Middle frontal gyrus (tissue), 1 donor: Measurements from ENCODE around the gene TANGO2.

Source experiments
- DNase-seq: peaks from one replicate; pipeline ENCODE4 v3.0.0-alpha.2; 2015; ENCODE audit warnings: low spot score; ENCODE audit errors: extremely low spot score

Gene TANGO2

DNA sequence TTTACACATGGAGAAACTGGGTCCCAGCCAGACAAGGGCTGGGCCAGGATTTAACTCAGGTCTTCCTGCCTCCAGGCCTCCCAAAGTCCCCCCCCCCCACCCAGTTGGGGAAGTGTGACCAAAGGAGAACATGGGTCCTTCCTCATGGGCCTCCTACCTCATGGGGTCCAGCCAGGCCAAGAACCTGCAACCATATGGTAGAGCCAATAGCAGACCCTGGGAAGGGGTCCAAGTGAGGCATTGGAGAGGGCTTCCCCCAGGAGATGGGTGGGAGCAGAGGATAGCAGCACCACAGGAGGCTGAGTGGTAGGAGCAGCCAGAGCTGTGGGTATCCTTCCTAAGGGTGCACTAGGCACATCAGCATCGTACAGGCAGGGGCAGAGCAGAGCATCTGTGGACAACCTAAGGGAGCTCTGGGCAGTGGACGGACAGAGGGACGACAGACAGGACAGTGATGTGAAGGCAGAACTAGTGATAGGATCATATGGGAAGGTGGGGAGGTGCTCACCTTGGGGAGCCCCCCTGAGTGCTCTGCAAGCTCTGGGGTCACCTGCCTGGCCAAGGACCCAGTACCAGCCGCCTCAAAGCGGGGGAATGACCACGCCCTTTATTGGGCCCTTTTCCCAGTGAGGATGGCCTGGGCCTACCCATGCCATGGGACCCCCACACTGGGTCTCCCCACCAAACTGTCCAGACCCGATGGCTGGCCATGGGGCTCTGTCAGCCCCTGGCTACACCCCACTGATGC lies 8.7 kb upstream of the TANGO2 start:
- DNase-seq: no peak

DNA sequence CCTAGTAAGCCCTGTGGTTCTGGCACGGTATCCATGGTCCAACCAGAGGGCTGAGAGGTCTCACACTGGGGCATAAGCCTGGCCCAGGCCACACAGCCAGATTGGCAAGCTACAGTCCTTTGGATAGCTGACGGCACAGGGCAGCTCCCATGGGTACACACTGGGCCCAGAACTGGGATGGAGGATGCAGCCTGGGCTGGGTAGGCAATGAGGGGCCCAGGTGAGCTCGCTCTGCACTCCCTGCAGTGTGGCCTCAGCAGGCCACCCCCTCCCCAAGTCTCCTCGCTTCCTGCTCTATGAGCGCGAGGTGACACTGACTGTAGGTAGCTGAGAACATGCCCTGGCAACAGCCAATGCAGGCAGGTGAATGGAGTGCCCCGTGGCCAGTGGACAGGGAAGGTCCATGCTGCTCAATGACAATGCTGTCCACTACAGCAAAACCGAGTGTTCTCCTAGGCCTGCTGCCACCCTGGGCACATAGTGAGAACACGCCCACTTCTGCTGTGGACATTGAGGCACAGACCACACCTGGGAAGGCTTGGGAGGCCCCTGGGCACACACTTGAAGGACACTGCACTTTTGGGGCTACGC lies 8.1 kb upstream of the TANGO2 start:
- DNase-seq: no peak

DNA sequence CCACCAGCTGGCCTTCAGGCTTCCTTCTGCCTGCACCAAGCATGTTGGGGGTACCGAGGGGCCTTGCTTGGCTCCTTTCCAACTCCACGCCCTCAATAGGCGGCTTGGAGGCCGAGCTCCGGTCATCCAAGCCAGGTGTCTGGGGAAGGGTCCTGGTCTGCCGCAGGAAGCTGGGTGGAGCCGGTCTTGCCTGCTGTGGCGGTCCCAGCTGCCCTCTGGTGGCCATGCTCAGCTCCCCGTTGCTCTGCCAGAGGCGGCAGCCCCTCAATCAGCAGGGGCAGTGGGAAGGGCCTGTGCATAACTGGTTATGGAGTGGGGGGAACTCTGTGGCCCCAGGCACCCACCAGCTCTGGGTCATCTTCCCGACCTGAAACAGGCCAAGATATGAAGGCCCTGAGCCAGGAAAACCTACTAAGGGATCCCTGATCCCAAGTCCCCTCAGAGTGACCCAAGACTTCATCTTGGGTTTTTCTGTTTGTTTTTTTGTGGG lies 7.5 kb upstream of the TANGO2 start:
- DNase-seq: no peak

DNA sequence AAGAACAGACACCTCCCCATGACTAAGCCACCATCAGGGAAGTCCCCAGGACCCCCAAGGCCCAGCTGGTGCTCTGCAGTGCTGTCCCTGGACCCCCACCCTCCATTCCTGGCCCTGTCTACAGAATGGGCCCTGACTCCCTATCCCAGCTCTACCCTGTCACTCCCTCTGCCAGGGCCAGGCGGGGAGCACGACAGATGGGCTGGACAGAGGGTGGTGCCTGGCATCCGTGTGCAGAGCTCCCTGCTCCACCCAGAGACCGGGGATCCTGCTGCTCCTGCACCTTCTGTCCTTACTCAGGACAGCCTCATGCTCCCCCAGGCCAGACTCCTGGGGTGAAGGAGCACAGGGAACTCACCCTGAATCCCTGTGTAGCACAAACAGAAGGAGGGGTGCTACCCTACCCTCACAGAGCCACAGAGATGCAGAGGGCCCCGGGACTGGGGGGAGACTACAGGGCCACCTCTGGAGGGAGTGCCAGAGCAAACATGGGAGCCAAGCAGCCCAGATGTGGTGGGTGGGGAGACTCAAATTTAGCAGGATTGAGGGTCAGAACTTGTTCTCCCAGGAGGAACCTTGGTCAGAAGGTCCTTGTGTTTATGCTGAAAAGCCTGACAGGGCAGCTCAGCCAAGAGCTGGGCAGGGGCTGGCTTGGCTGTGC lies 6.3 kb upstream of the TANGO2 start:
- no peak for DNase-seq

DNA sequence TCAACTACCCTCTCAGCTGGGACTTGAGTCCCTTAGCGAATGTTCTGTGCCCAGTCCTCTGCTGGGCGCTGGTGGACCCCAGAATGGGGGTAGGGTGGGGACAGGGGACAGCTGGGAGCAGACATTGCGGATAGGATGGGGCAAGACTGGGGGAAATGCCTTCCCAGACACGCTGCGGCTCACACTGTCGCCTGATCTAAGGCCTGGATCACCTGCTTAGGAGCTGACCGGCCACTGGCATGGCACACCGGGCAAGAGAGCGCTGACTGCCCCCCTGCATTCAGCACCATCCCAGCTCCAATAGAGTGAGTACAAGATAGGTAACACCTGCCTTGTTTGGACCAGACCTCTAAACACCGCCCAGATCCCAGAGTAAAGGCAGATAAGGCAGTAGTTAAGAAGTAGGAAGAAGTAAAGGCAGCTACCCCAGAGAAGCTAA lies 5.7 kb upstream of the TANGO2 start:
- no peak for DNase-seq

DNA sequence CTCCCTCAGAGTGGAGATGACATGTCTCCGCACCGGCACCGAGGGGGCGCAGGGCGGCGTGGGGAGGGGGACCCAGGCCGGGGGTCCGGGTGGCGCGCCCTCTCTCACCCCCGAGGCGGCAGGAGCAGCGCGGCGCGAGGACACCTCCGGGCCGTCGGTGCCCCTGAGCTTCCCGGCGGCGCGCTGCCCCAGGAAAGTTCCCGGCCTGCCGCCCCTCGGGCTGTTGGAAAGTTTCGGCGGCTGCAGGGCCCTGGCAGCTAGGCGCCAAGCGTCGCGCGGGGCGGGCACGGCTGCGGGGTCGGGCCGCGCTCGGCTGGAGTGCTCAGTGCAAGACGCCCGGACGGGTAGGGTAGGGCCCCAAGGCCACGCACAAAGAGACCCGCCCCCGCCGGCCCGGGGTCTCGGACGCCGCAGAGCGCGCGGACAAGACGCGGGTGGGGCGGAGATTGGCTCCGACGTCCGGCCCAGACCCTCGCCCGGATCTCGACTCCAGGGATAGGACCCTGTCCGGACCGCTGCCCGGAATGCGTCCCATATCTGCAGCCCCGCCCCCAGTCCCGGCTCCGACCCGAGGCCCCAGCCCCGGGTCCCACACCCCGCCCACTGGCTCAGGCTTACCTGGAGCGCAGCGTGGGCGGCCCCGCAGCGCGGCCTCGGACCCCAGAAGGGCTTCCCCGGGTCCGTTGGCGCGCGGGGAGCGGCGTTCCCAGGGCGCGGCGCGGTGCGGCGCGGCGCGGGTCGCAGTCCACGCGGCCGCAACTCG lies 4.8 kb upstream of the TANGO2 start:
- DNase-seq: no peak

DNA sequence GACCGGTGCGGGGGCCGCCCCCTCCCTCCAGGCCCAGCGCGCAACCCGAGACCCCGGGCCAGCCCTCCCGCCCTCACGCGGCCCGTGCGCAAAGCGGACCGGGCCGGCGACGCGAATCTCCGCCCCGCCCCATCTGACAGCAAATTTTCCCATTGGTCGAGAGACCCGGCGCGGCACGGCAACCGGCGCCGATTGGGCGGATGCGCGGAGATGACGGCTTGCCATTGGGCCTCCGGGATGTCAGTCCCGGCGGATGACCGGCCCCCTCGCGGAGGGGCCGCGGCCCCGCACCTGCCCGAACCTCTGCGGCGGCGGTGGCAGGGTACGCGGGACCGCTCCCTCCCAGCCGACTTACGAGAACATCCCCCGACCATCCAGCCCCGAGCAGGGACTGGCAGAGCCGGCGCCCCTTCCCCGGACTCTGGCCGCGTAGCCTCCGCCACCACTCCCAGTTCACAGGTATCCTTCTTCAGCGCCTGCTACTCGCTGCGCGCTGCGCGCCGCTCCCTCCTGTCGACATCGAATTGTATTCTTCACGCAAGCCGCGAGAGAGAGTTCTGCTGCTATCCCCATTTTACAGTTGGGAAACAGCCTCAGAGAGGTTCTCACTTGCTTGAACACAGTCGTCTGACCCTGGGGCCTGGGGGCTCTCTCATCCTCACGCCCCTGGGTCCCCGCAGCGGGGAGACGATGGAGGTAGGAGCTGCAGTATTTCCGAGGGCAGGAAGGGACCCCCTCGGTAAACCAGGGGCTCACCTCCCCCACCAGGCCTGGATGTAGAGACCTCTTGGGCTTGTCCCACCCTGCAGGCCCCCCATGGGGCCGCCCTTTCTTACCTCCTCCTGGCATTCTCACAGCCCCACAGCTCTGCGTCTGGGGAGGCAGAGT lies 3.9 kb upstream of the TANGO2 start, which contains the start of gene ARVCF:
Gene ARVCF, minus strand, starts transcription at position 90 of the 888 bp plus-strand sequence. CDS start 26,029 bp downstream, outside the sequence.
- DNase-seq: peak; percentile 85

DNA sequence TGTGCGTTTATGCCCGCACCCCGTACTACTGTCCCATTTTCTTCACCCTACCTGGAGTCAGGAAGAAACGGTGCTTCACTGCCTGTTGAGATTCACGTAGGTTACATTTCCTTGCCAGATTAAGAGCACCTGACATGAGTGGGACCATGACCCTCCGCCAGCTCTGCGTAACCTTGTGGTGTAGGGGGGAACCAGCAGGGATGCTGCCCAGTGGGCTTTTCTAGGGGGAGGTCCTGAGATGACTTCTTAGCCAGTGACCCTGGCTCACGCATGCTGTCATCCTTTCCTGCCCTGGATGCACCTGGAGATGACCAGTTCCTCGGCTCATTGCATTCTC lies 3.3 kb upstream of the TANGO2 start:
- DNase-seq: no peak

DNA sequence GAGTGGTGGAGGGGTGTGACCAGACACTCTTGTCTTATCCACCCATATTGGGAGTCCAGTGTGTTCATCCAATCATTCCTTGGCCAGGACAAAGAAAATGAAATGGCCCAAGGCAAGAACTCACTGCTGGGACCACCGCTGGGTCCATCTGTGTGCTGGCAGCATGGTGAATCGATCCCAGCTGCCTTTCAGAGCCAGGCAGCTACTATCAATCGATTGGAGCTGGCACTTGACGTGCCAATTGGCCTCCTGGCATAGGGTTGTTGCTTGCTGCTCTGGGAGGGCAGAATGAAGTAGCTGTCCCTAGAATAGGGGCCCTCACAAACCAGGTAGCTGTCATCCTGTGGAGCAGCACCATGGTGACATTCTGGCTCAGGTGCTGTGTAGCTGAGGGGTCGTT lies 2.9 kb upstream of the TANGO2 start:
- no peak for DNase-seq

DNA sequence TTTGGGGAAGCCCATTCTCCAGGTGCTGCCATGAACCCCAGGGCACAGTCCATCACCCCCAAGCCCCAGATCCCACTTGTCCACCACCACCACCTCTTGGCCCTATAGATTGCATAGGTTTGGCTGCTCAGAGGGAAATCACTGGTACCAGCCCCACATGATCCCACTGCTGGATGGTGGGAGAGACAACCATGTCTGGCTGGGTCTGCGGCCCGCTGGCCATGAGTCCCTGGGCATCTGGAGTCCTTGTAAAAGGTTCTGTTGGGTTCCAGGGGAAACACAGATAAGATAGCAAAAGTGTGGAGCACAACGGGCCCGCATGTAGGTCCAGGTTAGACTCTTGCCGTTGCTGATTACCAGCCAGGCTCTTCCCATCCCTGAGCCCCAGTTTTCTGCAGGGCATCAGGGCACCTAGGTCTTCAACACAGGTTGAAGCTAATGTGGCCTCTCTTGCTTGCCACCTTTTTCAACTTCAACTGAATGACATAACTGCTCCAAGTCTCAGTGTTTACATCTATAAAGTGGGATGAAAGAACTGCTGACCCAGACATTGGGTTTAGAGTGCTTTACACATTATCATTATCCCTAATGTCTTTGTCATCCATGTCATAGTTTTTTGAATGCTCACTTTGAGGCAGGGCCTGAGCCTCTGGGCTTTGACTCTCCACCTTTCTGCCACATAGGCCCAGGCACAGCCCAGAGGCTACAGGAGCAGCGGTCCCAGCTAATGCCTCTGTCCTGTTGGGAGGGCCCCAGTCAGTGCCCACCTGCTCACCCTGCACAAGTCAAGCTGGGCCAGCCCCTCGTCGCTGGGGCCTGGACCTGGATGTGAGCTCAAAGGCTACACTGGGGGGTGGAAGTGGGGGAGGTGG lies 1.0 kb upstream of the TANGO2 start:
- no peak for DNase-seq

DNA sequence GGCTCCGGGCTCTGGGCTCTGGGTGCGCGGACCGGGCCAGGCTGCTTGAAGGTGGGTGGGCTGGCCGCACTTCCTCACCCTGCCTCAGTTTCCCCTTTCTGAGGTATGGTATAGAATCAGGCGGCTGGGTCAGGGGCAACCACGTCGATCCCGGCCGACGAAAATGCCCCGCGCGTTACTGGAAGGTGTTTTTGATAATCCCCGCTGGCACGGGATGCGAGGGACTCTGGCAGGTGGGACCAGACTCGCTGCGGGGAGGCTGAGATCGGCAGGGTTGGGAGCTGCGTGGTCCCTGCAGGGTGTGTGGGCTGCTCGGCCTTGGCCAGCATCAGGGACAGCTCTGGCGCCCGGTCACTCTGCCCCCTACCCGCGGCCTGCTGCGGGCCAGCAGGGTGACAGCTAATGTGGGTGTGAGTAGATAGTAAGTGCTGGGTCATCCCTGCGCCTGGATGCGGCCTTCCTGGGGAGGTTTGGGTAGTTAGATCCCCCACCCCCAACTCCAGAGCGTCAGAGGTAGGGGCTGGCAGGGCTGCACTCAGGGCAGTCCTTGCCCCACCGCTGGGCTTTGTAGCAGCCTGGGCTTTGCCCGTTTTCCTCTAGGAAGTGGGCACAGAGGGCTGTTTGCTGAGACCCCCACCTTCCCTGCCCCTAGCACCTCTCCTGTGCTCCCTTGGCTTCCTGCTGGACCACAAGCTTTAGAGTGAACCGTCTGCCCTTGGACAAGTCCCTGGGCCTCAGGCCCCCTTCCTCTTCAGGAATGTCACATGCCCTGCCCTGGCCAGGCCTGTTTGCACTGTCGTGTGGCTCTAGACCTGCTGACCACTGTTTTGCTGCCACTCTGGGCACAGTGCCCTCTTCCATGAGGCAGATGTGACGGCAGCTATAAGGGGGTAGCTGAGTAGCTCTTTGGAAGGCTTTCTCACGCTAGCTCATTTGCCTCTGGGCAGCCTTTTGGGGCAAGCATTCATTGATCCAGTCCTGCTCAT lies 579 bp downstream of the TANGO2 start:
- peak; percentile 45 for DNase-seq

DNA sequence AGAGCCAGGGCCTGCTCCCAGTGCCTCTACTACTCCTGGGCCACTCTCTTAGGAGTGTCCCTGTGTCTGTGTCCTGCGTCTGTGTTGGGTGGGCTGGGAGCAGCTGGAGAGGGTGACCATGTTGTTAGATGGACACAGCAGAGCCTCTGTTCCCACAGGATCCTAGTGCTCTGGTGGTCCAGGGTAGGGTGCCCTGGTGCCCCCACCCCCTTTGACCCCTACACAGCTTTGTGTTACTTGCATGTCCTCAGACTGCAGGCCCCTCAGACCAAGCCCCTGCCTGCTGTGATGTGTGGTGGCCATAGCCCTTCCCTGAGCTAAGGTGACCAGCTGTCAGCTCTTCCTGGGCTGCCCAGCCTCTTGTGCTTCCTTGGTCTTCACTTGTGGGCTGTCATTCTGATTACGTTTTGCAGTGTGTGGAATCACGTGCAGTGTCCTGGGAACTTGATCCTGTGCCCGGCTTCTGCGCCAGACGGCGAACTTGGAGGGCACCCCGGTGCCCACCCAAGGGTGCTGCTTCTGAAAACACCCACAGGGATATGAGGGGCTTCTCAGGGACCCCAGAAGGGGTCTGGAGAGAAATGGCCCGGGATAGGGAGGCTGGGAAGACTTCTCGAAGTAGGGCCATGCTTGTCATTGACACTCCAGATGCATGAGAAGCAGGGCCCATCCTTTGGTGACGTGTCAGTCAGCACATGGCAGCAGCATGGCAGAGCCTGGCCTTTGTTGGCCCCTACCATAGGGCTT lies 1.5 kb downstream of the TANGO2 start:
- no peak for DNase-seq

DNA sequence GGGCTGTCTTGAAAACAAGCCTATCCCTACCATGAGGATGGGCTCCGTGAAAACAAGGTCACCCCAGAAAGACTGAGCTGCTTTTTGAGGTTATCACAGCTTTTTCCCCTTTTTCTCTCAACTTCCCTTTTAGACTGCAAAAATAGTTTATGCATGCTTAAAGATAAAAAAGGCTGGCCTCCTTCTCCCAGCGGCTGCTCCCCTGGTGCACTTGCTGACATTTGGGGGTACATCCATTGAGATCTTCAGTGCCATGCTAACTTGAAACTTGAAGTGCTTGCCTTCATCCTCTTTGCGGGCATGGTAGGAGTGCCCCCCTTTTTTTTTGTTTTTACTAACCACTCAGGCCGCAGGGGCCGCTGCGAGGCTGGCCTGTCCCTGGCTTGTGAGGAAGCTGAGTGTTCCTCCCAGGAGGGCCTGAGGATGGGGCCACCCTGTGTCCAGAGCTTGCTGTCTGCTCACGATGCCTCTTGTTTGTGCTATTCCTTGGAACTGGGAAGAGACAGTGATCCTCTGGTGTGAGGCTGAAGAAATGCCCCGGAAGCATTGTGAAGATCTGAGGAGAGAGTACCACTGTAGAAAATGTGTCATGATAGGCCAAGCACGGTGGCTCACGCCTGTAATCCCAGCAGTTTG lies 2.2 kb downstream of the TANGO2 start:
- DNase-seq: no peak

DNA sequence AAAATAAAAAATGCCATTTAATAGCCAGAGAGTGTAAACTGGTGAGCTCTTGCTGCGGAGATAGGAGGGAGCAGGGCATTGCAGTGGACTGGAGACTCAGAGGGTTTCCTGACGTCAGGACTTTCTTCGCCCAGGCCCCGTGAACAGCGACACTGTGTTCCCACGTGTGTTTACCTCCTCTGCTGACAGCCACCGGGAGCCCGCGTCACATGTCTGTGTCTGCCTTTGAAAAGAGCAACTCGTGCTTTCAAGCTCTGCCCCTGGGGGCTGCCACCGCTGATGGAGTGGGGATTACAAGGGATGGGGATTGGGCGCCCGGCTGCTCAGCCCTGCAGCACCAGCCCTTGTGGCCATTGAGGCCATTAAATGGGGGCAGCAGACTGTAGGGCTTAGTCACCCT lies 3.3 kb downstream of the TANGO2 start:
- no peak for DNase-seq

DNA sequence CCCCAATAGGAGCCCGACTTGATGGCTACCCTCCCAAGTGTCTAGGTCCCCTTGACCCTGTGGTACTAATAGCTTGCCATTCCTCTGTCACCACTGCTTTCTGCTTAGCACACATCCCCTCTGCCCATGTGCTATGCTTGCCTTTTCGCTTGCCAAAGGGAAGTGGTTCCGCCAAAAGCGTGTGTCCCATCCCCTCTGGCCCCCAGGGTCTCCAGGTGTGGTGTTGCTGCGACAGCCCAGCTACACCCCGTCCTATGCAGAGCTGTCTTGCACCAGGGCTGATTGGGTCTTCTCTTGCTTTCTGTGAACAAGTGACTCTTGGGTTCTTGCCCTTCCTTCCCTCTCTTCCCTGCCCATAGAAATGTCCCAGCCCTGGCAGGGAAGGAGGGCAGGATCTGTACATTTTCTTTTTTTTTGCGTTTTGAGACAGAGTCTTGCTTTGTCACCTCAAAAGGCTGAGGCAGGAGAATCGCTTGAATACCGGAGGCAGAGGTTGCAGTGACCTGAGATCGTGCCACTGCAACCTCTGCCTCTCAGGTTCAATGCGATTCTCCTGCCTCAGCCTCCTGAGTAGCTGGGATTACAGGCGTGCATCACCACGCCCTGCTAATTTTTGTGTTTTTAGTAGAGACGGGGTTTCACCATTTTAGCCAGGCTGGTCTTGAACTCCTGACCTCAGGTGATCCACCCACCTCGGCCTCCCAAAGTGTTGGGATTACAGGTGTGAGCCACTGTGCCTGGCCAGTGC lies 3.9 kb downstream of the TANGO2 start:
- DNase-seq: no peak

DNA sequence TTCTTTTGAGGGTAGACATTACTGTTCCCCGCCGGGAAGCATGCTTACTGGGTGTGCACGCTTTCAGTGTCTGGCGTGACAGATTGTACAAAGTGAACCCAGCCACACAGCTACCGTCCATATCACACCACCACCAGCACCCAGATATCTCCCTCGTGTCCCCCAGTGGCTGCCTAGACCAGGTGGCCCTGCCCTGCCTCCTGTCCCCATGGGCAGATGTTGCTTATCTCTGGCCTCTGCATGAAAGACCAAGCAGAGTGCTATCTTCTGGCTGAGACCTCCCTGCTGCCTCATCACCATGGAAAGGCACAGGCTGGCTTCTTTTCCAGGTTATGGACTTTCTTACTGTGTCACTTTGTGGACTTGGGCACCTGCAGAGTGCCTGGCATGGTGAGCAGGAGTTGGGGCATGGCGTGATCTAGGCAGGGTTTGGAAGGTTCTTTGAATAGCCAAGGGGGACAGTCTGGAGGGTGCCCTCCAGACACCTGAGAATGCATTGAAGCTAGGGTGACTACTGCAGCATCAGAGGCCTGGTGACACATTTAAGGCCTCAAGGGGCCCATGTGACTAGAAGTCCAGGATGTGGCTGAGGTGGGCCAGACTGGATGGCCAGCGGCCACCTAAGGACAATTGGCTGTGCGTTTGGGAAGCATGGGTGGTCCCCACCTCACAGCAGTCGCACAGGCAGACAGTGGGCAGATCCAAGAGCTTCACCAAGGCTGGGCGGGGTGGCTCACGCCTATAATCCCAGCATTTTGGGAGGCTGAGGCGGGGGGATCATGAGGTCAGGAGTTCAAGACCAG lies 4.7 kb downstream of the TANGO2 start:
- DNase-seq: no peak
